Osteocyte (in vitro differentiated cells): ENCODE measurements around the gene DIAPH1. TPM values are rescaled to one million over a fixed set of nuclear protein-coding genes. Genes with fewer than 3 reads are reported as not detected.

ENCODE experiments used
- DNase-seq: peaks from one replicate; pipeline ENCODE4 v3.0.0; 2021; ENCODE audit warnings: mixed read lengths; ENCODE audit not compliant: unreplicated experiment; ENCODE audit errors: extremely low spot score
- H3K27ac Mint-ChIP-seq: one replicate; pipeline ENCODE4 v1.8.0; 2021; ENCODE audit warnings: mild to moderate bottlenecking, mixed read lengths; ENCODE audit not compliant: unreplicated experiment
- H3K27me3 Mint-ChIP-seq: one replicate; pipeline ENCODE4 v1.8.0; 2021; ENCODE audit warnings: mixed read lengths; ENCODE audit not compliant: unreplicated experiment
- H3K36me3 Mint-ChIP-seq: one replicate; pipeline ENCODE4 v1.8.0; 2021; ENCODE audit warnings: mixed read lengths; ENCODE audit not compliant: unreplicated experiment
- H3K4me1 Mint-ChIP-seq: one replicate; pipeline ENCODE4 v1.8.0; 2021; ENCODE audit warnings: mixed read lengths; ENCODE audit not compliant: unreplicated experiment
- H3K4me3 Mint-ChIP-seq: one replicate; pipeline ENCODE4 v1.8.0; 2021; ENCODE audit warnings: mild to moderate bottlenecking, moderate library complexity, mixed read lengths; ENCODE audit not compliant: unreplicated experiment
- H3K9me3 Mint-ChIP-seq: one replicate; pipeline ENCODE4 v1.8.0; 2021; ENCODE audit warnings: mixed read lengths; ENCODE audit not compliant: unreplicated experiment
- total RNA-seq: library from RNA; stranded (reverse); gene quantifications from 2 replicates; pipeline ENCODE4 v1.2.1, GENCODE V29; 2021
- TF ChIP-seq, protein P1 (sequence below): fragments of 200-600 bp; sonication (generic); IDR thresholded peaks from 2 replicates; pipeline ENCODE4 v1.5.0; 2021; ENCODE audit warnings: antibody characterized with exemption, mild to moderate bottlenecking, moderate library complexity

Gene DIAPH1
- total RNA-seq, 1 donor from 2014 or later: 50.9 TPM

DNA sequence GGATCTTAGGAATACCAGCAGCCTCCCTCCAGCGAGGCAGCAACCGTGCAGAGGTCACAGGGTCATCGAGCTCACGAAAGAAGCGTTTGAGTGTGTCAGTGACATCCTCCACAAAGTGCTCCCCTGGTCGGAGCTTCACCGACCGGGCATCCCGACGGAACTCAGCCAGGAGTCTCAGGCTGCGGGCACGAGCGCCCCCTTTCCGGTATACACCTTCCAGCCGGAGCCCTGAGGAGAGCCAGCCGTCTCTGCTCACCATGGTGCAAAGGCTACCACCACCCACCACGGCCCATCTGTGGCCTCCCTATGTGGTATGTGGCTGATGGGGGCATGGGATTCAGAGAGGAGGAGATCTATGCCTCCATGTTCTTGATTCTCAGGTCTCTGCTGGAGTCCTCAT is 43.2 kb upstream of the DIAPH1 start:
- Mint-ChIP-seq H3K9me3 (no peaks in the 10 kb centered on the region), H3K36me3 (no peaks in the 10 kb centered on the region), H3K4me3 (no peak overlapping the region), H3K4me1 (no peaks in the 10 kb centered on the region), H3K27me3 (no peaks in the 10 kb centered on the region), H3K27ac (no peak overlapping the region)
- no peak for DNase-seq
- TF ChIP-seq, protein P1, sequence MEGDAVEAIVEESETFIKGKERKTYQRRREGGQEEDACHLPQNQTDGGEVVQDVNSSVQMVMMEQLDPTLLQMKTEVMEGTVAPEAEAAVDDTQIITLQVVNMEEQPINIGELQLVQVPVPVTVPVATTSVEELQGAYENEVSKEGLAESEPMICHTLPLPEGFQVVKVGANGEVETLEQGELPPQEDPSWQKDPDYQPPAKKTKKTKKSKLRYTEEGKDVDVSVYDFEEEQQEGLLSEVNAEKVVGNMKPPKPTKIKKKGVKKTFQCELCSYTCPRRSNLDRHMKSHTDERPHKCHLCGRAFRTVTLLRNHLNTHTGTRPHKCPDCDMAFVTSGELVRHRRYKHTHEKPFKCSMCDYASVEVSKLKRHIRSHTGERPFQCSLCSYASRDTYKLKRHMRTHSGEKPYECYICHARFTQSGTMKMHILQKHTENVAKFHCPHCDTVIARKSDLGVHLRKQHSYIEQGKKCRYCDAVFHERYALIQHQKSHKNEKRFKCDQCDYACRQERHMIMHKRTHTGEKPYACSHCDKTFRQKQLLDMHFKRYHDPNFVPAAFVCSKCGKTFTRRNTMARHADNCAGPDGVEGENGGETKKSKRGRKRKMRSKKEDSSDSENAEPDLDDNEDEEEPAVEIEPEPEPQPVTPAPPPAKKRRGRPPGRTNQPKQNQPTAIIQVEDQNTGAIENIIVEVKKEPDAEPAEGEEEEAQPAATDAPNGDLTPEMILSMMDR: no peak

DNA sequence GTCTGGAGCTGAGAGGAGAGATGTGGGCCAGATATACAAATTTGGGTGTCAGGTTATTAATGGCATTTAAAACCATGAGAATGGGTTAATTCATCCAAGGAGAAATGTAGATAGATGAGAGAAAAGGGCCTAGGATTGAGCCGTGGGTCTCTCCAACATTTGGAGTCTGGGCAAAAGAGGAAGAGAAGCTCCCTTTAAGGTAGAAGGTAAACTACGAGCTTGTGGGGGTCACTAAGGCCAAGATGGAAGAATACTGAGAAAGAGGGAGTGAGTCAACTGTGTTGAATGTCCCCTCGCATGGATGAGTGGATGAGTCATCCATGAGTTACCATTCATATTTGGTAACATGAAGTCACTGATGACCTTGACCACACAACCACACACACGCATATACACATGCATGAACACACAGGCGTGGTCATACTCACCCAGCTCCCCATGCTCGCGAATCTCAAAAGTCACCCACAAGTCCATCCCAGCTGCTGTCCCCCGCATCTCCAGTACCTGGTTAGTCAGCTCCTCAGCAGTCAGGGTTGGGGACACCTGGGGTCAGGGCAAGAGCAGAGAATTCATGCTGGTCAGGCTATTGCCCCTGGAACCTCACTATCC is 39.2 kb upstream of the DIAPH1 start:
- Mint-ChIP-seq H3K27me3 (no peaks in the 10 kb centered on the region), H3K9me3 (no peaks in the 10 kb centered on the region), H3K27ac (no peak overlapping the region), H3K4me1 (no peaks in the 10 kb centered on the region), H3K4me3 (no peak overlapping the region), H3K36me3 (no peaks in the 10 kb centered on the region)
- TF ChIP-seq, protein P1: no peak
- no peak for DNase-seq

DNA sequence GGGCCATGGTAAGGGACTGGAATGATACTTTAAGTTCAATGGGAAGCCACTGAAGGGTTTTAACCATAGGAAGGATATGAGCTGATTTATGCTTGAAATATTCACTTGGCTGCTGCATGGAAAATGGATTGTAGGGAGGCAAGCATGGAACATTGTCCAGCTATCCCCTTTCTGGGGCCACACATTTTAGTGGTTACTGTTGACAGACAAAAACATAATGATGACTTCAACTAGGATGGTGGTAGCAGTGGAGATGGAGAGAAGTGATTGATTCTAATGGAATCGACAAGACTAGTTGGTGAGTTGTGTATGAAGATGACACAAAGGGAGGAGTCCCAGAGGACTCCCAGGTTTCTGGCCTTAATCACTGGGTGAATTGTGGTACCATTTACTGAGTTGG is 38.6 kb upstream of the DIAPH1 start:
- Mint-ChIP-seq H3K36me3 (no peaks in the 10 kb centered on the region), H3K27me3 (no peaks in the 10 kb centered on the region), H3K9me3 (no peaks in the 10 kb centered on the region), H3K27ac (no peak overlapping the region), H3K4me1 (no peaks in the 10 kb centered on the region), H3K4me3 (no peak overlapping the region)
- TF ChIP-seq, protein P1: no peak
- DNase-seq: no peak

DNA sequence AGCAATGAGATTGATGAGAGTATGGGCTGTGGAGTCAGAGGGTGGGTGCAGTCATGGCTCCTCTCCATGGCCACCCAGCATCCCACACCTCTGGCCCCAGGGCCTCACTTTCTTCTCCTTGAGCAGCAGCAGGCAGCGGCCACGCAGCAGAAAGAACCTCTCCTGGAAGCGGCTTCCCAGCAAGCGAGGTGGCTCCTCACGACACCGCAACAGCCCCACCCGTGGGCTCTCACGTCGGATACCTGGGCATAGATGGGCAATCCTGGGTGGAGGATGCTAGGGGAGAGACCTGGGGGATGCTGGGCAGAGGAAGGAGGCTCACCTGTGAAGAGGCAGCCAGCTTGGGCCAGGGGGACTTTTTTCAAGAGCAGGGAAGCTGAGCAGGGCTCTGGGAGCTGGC is 37.6 kb upstream of the DIAPH1 start:
- no peaks in the 10 kb centered on the region for H3K36me3 Mint-ChIP-seq
- no peaks in the 10 kb centered on the region for H3K27me3 Mint-ChIP-seq
- peaks cover 1% of the 10 kb centered on the region for H3K4me1 Mint-ChIP-seq
- no peak for DNase-seq
- H3K27ac Mint-ChIP-seq: no peak overlapping the region
- H3K4me3 Mint-ChIP-seq: no peak overlapping the region
- H3K9me3 Mint-ChIP-seq: no peaks in the 10 kb centered on the region
- TF ChIP-seq, protein P1: no peak

DNA sequence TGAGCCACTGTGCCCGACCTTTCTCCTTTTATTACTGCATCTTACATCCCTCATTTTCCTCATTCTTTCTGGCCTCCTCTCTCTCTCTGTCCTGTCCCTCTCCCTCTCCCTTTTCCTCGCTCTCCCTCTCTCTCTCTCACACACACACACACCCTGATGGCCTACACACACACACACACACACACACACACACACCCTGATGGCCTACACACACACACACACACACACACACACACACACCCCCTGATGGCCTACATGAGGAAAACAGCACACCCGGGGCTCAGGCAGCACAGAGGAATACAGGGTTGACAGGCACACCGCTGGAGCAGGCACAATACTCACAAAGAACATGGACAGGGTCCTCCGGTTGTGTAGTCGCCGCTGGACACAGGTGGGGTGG is 36.2 kb upstream of the DIAPH1 start:
- Mint-ChIP-seq H3K36me3 (no peaks in the 10 kb centered on the region), H3K4me3 (no peak overlapping the region), H3K9me3 (no peaks in the 10 kb centered on the region), H3K27ac (no peak overlapping the region), H3K27me3 (no peaks in the 10 kb centered on the region), H3K4me1 (peaks cover 6% of the 10 kb centered on the region)
- no peak for DNase-seq
- TF ChIP-seq, protein P1: no peak
